KMS-11 (cell line): ENCODE results near the gene D2HGDH.

Source experiments
- H2AFZ ChIP-seq: fragments of 200-600 bp; sonication (generic); 2 replicates; pipeline ENCODE4 v1.6.1; 2016; ENCODE audit warnings: antibody characterized with exemption, mixed run types, low read depth
- H3K27ac ChIP-seq: fragments of 200-600 bp; sonication (generic); 2 replicates; pipeline ENCODE4 v1.6.1; 2016; ENCODE audit warnings: mild to moderate bottlenecking, mixed run types
- H3K27me3 ChIP-seq: fragments of 200-600 bp; sonication (generic); 2 replicates; pipeline ENCODE4 v1.6.1; 2017; ENCODE audit warnings: mild to moderate bottlenecking, low read depth, mixed run types, moderate library complexity; ENCODE audit not compliant: insufficient read depth
- H3K36me3 ChIP-seq: fragments of 200-600 bp; sonication (generic); 2 replicates; pipeline ENCODE4 v1.6.1; 2017; ENCODE audit warnings: mild to moderate bottlenecking, mixed run types; ENCODE audit not compliant: insufficient read depth
- H3K4me1 ChIP-seq: fragments of 200-600 bp; sonication (generic); 2 replicates; pipeline ENCODE4 v1.6.1; 2016; ENCODE audit warnings: mild to moderate bottlenecking, low read depth, mixed run types; ENCODE audit not compliant: poor library complexity, severe bottlenecking
- H3K4me2 ChIP-seq: fragments of 200-600 bp; sonication (generic); 2 replicates; pipeline ENCODE4 v1.7.0; 2016; ENCODE audit warnings: mild to moderate bottlenecking, mixed run types
- H3K4me3 ChIP-seq: fragments of 200-600 bp; sonication (generic); IDR thresholded peaks from 2 replicates; pipeline ENCODE4 v1.6.1; 2017; ENCODE audit warnings: low read depth, low read length, mixed read lengths; ENCODE audit not compliant: insufficient read depth
- H3K79me2 ChIP-seq: fragments of 200-600 bp; sonication (generic); 2 replicates; pipeline ENCODE4 v1.6.1; 2016; ENCODE audit warnings: low read depth, mixed run types; ENCODE audit not compliant: insufficient read depth
- H3K9ac ChIP-seq: fragments of 200-600 bp; sonication (generic); 2 replicates; pipeline ENCODE4 v1.6.1; 2016; ENCODE audit warnings: mild to moderate bottlenecking, mixed run types
- H4K20me1 ChIP-seq: fragments of 200-600 bp; sonication (generic); 2 replicates; pipeline ENCODE4 v1.6.1; 2016; ENCODE audit warnings: mild to moderate bottlenecking, mixed run types; ENCODE audit not compliant: insufficient read depth
- TF ChIP-seq, protein P1 (sequence below): fragments of 200-600 bp; sonication (generic); conservative IDR thresholded peaks from 2 replicates; pipeline ENCODE4 v1.6.1; 2017; ENCODE audit warnings: low read depth, mild to moderate bottlenecking, antibody characterized with exemption, low read length, moderate library complexity, mixed read lengths

Gene D2HGDH

GRCh38 chr2:241708879-241709278 lies 25.6 kb upstream of the D2HGDH start:
- H2AFZ ChIP-seq = no peak overlapping the region
- H3K27ac ChIP-seq = no peak overlapping the region
- no peaks in the 10 kb centered on the region for H3K27me3 ChIP-seq
- no peak overlapping the region for H3K4me3 ChIP-seq
- H4K20me1 ChIP-seq = no peaks in the 10 kb centered on the region
- H3K9ac ChIP-seq = no peak overlapping the region
- no peaks in the 10 kb centered on the region for H3K4me1 ChIP-seq
- TF ChIP-seq, protein P1, sequence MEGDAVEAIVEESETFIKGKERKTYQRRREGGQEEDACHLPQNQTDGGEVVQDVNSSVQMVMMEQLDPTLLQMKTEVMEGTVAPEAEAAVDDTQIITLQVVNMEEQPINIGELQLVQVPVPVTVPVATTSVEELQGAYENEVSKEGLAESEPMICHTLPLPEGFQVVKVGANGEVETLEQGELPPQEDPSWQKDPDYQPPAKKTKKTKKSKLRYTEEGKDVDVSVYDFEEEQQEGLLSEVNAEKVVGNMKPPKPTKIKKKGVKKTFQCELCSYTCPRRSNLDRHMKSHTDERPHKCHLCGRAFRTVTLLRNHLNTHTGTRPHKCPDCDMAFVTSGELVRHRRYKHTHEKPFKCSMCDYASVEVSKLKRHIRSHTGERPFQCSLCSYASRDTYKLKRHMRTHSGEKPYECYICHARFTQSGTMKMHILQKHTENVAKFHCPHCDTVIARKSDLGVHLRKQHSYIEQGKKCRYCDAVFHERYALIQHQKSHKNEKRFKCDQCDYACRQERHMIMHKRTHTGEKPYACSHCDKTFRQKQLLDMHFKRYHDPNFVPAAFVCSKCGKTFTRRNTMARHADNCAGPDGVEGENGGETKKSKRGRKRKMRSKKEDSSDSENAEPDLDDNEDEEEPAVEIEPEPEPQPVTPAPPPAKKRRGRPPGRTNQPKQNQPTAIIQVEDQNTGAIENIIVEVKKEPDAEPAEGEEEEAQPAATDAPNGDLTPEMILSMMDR = no peak
- H3K36me3 ChIP-seq = peaks cover 7% of the 10 kb centered on the region; the same call in 1 of the 2 replicates
- no peak overlapping the region for H3K4me2 ChIP-seq
- H3K79me2 ChIP-seq = no peaks in the 10 kb centered on the region; the same call in 1 of the 2 replicates

GRCh38 chr2:241719093-241719492 lies 15.3 kb upstream of the D2HGDH start:
- Histone ChIP-seq H3K4me2 (no peak overlapping the region), H3K79me2 (no peaks in the 10 kb centered on the region), H4K20me1 (no peaks in the 10 kb centered on the region), H3K9ac (no peak overlapping the region), H3K27me3 (no peaks in the 10 kb centered on the region), H3K4me1 (no peaks in the 10 kb centered on the region), H2AFZ (no peak overlapping the region), H3K36me3 (no peaks in the 10 kb centered on the region; the same call in 1 of the 2 replicates), H3K4me3 (no peak overlapping the region), H3K27ac (no peak overlapping the region)
- TF ChIP-seq, protein P1 = no peak

- no peak overlapping the region for H3K4me3 ChIP-seq
- TF ChIP-seq, protein P1 = no peak
- no peak overlapping the region for H2AFZ ChIP-seq
- H3K4me1 ChIP-seq = no peaks in the 10 kb centered on the region
- H3K36me3 ChIP-seq = no peaks in the 10 kb centered on the region; the same call in 1 of the 2 replicates
- no peak overlapping the region for H3K27ac ChIP-seq
- no peak overlapping the region for H3K9ac ChIP-seq
- no peak overlapping the region for H3K4me2 ChIP-seq
- H3K79me2 ChIP-seq = no peaks in the 10 kb centered on the region
- H4K20me1 ChIP-seq = no peaks in the 10 kb centered on the region
- H3K27me3 ChIP-seq = no peaks in the 10 kb centered on the region
Measured at GRCh38 chr2:241720099-241720498, 14.3 kb upstream of the D2HGDH start.

DNA sequence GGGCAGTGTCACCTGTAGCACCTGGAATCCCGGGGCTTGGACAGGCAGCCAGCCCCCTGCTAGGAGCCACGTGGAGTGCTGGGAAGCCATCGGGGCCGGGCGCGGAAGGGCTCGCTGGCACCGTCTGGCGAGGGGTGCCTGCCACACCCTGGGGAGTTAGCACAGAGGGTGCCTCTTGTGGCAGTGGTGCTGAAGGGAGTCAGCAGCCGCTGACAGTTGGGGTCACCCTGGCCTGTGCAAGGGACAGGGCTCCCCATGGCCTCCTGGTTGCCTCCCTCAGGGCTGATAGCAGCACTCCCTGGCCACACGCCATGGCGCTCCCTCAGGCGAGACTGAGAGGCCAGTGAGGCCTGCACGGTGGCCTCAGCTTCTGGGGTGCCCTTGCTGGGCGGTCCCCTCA lies 13.9 kb upstream of the D2HGDH start:
- H2AFZ ChIP-seq = no peak overlapping the region
- no peaks in the 10 kb centered on the region for H4K20me1 ChIP-seq
- TF ChIP-seq, protein P1 = no peak
- H3K9ac ChIP-seq = no peak overlapping the region
- H3K4me3 ChIP-seq = no peak overlapping the region
- H3K4me2 ChIP-seq = no peak overlapping the region
- no peaks in the 10 kb centered on the region for H3K27me3 ChIP-seq
- H3K36me3 ChIP-seq = no peaks in the 10 kb centered on the region; the same call in 1 of the 2 replicates
- H3K4me1 ChIP-seq = no peaks in the 10 kb centered on the region
- no peaks in the 10 kb centered on the region for H3K79me2 ChIP-seq
- no peak overlapping the region for H3K27ac ChIP-seq
